Measurements from ENCODE around the gene FAM20C.

The FAM20C gene

GRCh38 chr7:213324-213993 is 21.1 kb downstream of the FAM20C start:
- Histone ChIP-seq H3K9me3 (ENCODE audit: insufficient read depth, low read length) (no peaks in the 10 kb centered on the region), H3K36me3 (replicated peaks; ENCODE audit: low read depth, low read length) (no peaks in the 10 kb centered on the region), H3K27ac (ENCODE audit: low read length) (no peak overlapping the region), H3K79me2 (ENCODE audit: low read length) (no peaks in the 10 kb centered on the region), H2AFZ (ENCODE audit: low read depth, low read length) (no peak overlapping the region), H3K27me3 (ENCODE audit: low read depth, low read length) (no peaks in the 10 kb centered on the region), H3K9ac (ENCODE audit: low read length) (no peak overlapping the region), H3K4me1 (ENCODE audit: low read length) (no peaks in the 10 kb centered on the region), H3K4me2 (ENCODE audit: low read length) (no peak overlapping the region), H4K20me1 (ENCODE audit: insufficient read depth, low read length) (no peaks in the 10 kb centered on the region), H3K4me3 (ENCODE audit: low read length) (no peak overlapping the region)
- TF ChIP-seq EZH2phosphoT487 (IDR thresholded peaks at IDR 0.05; ENCODE audit: low read depth) (no peak), CTCF (IDR thresholded peaks at IDR 0.05; ENCODE audit: low read depth, low read length) (no peak)

DNA sequence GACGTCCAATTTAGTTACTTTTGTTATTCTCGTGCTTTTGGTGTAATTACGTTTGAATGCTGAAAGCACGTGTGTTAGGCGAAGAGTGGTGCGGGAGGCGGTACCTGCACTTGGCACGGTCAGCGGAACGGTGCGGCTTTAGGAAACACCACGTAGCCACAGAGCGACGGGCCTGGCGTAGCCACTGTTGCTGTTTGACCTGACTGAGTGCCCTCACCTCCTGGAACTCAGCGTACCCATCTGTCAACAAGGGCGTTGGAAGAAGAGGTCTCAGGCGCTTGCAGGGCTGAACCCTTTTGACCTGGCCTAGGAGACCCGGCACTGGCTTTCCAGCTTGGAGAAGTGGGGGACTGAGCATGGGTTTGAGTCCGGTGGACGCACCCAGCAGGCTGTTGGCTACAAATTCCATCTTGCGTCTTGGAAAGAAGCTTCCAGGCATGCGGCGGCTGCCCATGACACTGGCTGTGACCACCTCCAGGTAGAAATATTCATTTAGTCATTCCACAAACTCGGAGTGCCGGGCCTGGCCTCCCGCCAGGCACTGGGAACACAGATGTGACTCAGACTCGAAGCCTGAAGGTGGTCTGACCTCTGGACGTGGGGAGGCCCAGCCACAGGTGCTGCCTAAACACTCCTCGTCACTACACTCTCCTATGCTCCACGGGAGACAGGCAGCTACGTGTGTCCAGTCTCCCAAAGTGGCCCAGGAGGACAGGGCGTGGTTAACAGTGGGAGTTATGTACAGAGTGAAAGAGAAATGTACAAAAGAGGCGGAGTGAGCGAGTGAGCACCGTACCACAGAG is 22.2 kb downstream of the FAM20C start:
- no peak overlapping the region for H3K4me2 ChIP-seq (ENCODE audit: low read length)
- H2AFZ ChIP-seq (ENCODE audit: low read depth, low read length) = no peak overlapping the region
- H3K4me1 ChIP-seq (ENCODE audit: low read length) = no peaks in the 10 kb centered on the region
- no peaks in the 10 kb centered on the region for H4K20me1 ChIP-seq (ENCODE audit: insufficient read depth, low read length)
- no peaks in the 10 kb centered on the region for H3K36me3 ChIP-seq (replicated peaks; ENCODE audit: low read depth, low read length)
- H3K79me2 ChIP-seq (ENCODE audit: low read length) = no peaks in the 10 kb centered on the region
- no peaks in the 10 kb centered on the region for H3K9me3 ChIP-seq (ENCODE audit: insufficient read depth, low read length)
- no peaks in the 10 kb centered on the region for H3K27me3 ChIP-seq (ENCODE audit: low read depth, low read length)
- H3K4me3 ChIP-seq (ENCODE audit: low read length) = no peak overlapping the region
- TF ChIP-seq CTCF (IDR thresholded peaks at IDR 0.05; ENCODE audit: low read depth, low read length) = no peak
- TF ChIP-seq EZH2phosphoT487 (IDR thresholded peaks at IDR 0.05; ENCODE audit: low read depth) = no peak
- no peak overlapping the region for H3K27ac ChIP-seq (ENCODE audit: low read length)
- H3K9ac ChIP-seq (ENCODE audit: low read length) = no peak overlapping the region

DNA sequence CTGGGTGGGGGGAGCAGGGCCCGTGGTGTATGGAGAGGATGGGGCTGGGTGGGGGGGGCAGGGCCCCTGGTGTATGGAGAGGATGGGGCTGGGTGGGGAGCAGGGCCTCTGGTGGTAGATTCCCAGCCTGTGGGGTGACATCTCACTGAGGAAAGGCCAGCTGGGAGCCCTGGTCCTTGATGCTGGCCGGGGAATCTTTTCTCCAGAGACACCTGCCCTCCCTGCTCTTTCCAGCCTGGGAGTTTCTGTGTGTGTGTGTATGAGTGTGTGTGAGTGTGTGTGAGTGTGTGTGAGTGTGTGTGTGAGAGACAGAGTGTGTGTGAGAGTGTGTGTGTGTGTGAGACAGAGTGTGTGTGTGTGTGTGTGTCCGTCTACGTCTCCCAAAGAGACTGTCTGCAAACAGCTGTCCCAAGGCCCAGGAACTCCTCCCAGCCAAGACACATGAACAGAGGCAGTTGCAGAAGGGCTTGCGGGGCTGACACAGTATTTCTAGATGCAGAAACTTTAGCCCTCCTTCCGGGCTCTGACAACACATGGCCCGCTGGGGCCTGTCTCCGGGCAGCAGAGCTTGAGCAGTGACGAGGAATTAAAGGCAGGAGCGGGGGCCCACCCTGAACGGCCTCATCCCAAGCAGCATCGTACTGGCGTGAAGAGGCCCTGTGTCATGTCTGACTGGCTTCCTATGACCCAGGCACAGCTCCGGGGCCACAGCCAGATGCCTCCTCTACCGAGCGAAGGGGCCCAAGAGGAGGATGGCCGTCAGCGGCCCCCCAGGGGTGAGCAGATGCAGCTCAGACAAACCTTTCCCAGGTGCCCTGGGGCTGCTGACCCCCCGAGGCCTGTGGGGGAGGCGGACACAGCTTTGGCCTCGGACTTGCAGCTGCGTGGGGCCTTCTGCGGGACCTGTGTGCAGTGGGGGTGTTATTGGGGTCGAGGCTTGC is 24.3 kb downstream of the FAM20C start:
- Histone ChIP-seq H3K9ac (ENCODE audit: low read length) (no peak overlapping the region), H3K36me3 (replicated peaks; ENCODE audit: low read depth, low read length) (no peaks in the 10 kb centered on the region), H3K4me1 (ENCODE audit: low read length) (no peaks in the 10 kb centered on the region), H3K4me3 (ENCODE audit: low read length) (no peak overlapping the region), H3K4me2 (ENCODE audit: low read length) (no peak overlapping the region), H3K27ac (ENCODE audit: low read length) (no peak overlapping the region), H3K9me3 (ENCODE audit: insufficient read depth, low read length) (no peaks in the 10 kb centered on the region), H3K79me2 (ENCODE audit: low read length) (no peaks in the 10 kb centered on the region), H2AFZ (ENCODE audit: low read depth, low read length) (no peak overlapping the region), H3K27me3 (ENCODE audit: low read depth, low read length) (no peaks in the 10 kb centered on the region), H4K20me1 (ENCODE audit: insufficient read depth, low read length) (no peaks in the 10 kb centered on the region)
- TF ChIP-seq EZH2phosphoT487 (IDR thresholded peaks at IDR 0.05; ENCODE audit: low read depth) (no peak), CTCF (IDR thresholded peaks at IDR 0.05; ENCODE audit: low read depth, low read length) (no peak)
